VCaP (cell line): ENCODE measurements around the gene SMPD3.

Experiments used
- H3K27ac ChIP-seq: fragments of 450-650 bp; 2 replicates; pipeline ENCODE4 v1.5.1; 2017
- TF ChIP-seq, protein P1 (sequence below): fragments of 450-650 bp; conservative IDR thresholded peaks from 2 replicates; pipeline ENCODE4 v1.5.1; 2017; ENCODE audit warnings: mild to moderate bottlenecking, moderate library complexity

Gene SMPD3

DNA sequence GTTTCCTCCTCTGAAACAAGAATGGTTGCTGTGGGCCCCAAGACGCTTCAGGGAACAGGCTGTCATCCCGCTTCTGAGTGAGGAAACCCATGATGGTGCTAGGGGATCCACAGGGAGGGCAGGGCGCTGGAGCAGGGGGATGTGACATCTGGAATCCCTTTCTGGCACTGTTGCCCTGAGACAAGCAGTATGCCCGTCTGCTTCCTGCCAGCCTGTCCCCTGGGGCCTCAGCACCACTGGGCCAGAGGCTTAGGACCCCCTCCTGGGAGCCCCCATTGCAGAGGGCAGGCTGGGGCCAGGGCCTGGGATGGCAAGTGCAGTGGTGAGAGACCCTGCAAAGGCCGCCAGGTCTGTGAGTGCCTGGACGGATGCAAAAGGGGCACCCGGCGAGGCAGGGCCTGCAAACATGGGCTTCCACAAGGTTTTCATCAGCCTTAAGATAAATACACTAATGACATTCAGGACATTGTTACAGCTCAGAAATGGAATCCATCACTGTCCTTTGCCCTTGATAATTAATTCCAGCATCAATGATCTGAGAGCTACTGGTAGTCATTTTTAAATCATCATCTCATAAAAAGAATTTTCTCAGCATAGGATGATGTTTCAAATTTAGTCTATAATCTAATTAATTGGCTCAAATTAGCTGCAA lies 85.9 kb downstream of the SMPD3 start:
- no peak overlapping the region for H3K27ac ChIP-seq
- TF ChIP-seq, protein P1, sequence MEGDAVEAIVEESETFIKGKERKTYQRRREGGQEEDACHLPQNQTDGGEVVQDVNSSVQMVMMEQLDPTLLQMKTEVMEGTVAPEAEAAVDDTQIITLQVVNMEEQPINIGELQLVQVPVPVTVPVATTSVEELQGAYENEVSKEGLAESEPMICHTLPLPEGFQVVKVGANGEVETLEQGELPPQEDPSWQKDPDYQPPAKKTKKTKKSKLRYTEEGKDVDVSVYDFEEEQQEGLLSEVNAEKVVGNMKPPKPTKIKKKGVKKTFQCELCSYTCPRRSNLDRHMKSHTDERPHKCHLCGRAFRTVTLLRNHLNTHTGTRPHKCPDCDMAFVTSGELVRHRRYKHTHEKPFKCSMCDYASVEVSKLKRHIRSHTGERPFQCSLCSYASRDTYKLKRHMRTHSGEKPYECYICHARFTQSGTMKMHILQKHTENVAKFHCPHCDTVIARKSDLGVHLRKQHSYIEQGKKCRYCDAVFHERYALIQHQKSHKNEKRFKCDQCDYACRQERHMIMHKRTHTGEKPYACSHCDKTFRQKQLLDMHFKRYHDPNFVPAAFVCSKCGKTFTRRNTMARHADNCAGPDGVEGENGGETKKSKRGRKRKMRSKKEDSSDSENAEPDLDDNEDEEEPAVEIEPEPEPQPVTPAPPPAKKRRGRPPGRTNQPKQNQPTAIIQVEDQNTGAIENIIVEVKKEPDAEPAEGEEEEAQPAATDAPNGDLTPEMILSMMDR = no peak

DNA sequence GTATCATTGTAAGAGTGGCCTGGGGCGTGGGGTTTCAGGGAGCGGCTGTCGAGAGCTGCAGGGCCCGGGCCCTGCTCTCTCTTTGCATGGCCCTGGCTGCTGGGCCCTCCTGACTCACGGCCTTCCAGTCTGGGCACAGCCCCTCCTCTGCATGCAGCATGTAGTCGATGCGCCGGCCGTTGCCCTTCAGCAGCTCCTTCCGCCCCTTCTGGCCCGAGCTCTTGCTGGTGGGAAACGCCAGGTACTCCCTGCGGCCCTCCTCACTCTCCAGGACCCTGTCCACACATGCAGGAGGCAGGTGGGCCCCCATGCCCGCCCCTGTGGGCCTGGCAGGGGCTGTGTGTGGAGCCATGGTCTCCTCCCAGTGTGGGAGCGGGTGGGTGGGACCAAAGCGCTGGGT lies 86.8 kb downstream of the SMPD3 start:
- H3K27ac ChIP-seq = no peak overlapping the region
- TF ChIP-seq, protein P1 = no peak

DNA sequence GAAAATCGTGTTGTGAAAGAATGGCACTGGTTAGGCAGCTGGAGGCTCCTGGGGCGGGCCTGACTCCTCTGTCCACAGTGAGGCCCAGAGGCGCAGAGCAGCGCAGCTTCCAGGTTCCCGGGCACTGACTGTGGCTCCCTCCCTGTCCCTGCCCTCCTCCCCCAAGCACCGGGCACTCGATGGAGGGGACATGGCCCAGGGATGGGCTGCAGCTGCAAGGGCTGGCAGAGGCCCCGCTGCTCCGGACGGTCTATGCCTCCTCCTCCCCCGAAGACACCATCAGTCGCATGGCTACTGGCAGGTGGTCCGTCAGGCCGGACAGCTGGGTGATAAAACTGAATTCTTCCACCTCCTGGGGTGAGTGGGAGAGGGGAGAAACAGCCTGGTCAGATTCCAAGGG lies 87.4 kb downstream of the SMPD3 start:
- H3K27ac ChIP-seq = no peak overlapping the region
- TF ChIP-seq, protein P1 = no peak

DNA sequence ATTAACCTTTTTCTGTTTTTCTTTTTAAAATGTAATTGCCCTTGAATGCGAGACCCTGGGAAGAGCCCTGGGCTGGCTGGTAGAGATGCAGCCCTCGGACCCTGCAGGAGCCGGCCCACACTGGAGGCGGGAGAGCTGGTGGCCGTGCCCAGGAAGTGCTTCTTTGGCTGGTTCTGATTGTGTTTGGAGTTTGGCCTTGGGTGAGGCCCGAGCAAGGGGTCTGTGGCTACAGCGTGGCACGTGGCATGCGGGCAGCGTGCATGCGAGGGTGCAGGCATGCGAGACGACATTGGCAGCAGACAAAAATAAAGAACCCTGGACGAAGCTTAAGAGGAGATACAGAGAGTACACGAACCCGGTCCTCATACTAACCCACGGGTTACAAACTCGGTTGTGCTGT lies 87.8 kb downstream of the SMPD3 start:
- TF ChIP-seq, protein P1 = no peak

DNA sequence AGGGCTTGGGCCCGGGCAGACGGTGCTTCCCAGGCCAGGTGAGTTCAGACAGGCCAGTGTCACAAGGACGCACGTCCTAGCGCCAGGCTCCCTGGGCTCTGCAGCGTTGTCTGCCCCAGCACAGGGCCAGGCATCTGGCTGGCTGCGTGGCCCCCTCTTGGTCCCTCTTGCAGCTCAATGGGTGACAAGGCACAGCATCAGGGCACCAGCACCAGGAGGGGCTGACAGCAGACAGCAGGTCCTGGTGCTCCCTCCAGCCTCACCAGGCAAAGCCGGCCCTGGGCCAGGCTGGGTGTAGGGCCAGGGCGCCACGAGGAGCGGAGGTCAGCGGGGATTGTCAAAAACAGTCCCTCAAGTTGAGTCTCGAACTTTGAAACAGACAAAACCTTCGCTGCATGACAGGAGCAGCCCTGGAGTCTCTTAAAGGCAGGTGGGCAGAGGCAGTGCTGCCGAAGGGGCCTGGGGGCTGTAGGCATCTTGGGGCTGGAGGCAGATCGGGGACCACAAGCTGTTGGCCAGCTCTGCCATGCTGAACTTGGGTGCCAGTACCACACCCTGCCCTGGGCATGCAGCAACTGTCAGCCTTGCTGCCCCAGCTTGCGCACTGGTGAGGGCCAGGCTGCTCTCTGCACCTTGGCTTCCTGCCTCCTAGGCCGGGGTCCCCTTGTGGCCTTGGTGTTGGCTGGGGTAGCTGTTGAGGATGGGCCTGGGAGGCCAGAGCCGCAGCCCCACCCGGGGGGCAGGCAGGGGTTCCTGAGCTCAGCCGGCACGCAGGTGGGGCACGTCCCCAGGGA lies 88.7 kb downstream of the SMPD3 start:
- H3K27ac ChIP-seq = no peak overlapping the region
- TF ChIP-seq, protein P1 = no peak

More for the DNA sequence above, 87.8 kb downstream of the SMPD3 start:
- H3K27ac ChIP-seq = no peak overlapping the region

DNA sequence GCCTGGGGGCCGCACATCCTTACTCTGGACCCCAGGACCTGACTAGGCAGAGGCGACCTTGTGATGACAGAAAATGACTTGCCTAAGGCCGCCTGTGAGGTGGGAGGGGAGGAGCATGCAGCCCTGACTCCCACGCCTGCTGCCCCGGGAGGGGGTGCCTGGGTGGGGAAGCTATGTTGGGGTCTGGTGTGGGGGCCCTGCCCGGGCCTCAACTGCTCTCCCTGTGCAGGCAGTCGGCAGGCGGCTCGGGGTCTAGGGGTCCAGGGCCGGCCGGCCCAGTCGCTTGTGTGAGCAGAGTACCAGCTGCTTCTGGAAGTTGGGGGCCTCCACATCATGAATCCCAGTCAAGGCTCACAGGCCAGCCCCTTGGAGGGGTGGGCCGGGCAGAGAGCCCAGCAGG lies 89.4 kb downstream of the SMPD3 start:
- TF ChIP-seq, protein P1 = no peak
- H3K27ac ChIP-seq = no peak overlapping the region

DNA sequence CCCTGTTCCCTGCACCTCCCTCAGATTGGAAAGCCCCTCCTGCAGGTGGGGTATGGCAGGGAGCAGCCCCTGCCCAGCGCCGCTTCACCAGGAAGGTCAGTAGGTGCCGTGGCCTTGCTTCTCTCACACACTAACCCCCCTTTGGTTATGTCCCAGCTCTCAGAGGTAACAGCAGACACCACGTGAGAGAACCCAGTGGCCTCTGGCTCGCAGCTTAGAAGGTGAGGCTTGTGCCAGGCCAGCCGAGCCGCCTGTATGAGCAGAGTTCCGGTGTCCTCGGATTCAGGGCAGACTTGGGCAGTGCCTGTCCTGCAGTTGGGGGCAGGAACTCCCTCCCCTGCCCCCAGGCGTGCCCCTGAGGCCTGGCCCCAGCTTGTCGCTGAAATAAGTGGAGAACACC lies 90.4 kb downstream of the SMPD3 start:
- TF ChIP-seq, protein P1 = no peak
- H3K27ac ChIP-seq = no peak overlapping the region
